RWPE2 (cell line): ENCODE results near the gene NHEJ1.

Experiments
- ATAC-seq: fragments of 200-7000 bp; cut with Tn5 transposase; 3 replicates; pipeline ENCODE4 v1.9.1; 2021; ENCODE audit warnings: low read depth
- DNase-seq: peaks from one replicate; pipeline ENCODE4 v3.0.0-alpha.2; 2020; ENCODE audit warnings: low spot score
- H3K27ac ChIP-seq: fragments of 450-650 bp; 2 replicates; pipeline ENCODE4 v1.5.1; 2017; ENCODE audit warnings: mild to moderate bottlenecking; ENCODE audit not compliant: poor library complexity, severe bottlenecking
- H3K27me3 ChIP-seq: fragments of 250-450 bp; sonication (Bioruptor Pico); 2 replicates; pipeline ENCODE4 v1.5.1; 2021; ENCODE audit warnings: mild to moderate bottlenecking, moderate library complexity; ENCODE audit not compliant: insufficient read depth, poor library complexity, severe bottlenecking
- H3K36me3 ChIP-seq: fragments of 250-450 bp; sonication (Bioruptor Pico); 2 replicates; pipeline ENCODE4 v1.5.1; 2020; ENCODE audit warnings: low read depth, mild to moderate bottlenecking, moderate library complexity
- H3K4me1 ChIP-seq: fragments of 250-450 bp; sonication (Bioruptor Pico); 2 replicates; pipeline ENCODE4 v1.5.1; 2021; ENCODE audit warnings: mild to moderate bottlenecking, moderate library complexity; ENCODE audit not compliant: insufficient read depth, poor library complexity, severe bottlenecking
- H3K4me3 ChIP-seq: fragments of 250-450 bp; sonication (Bioruptor Pico); 2 replicates; pipeline ENCODE4 v1.5.1; 2021; ENCODE audit warnings: mild to moderate bottlenecking, moderate library complexity; ENCODE audit not compliant: severe bottlenecking
- H3K9me3 ChIP-seq: fragments of 250-450 bp; sonication (Bioruptor Pico); 2 replicates; pipeline ENCODE4 v1.5.1; 2021; ENCODE audit warnings: mild to moderate bottlenecking, moderate library complexity; ENCODE audit not compliant: severe bottlenecking
- TF ChIP-seq, protein P1 (sequence below): fragments of 450-650 bp; IDR thresholded peaks from one replicate; pipeline ENCODE4 v1.5.1; 2017; ENCODE audit warnings: mild to moderate bottlenecking, moderate library complexity; ENCODE audit not compliant: poor library complexity, severe bottlenecking

Gene NHEJ1

DNA sequence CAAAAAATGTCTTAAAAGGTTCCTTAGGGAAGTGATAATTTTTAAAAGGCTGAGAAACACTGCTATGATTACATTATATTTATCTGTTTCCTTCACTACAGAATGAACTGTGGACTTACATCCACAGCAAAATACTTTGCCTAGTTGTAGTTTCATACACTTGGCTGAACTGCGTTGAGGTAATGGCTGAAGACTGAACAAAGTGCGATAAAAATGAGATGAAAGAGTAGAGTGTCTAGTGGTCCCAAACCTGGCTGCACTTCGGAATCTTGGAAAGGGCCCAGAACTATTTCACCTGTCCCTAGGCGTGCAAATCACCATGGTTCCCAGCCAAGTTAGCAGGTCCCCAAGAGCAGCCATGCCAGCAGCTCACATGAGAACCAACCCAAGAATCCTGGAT is 81.7 kb downstream of the NHEJ1 start:
- Histone ChIP-seq H3K27me3 (no peaks in the 10 kb centered on the region), H3K27ac (no peak overlapping the region), H3K4me3 (no peak overlapping the region), H3K9me3 (no peaks in the 10 kb centered on the region), H3K4me1 (no peaks in the 10 kb centered on the region), H3K36me3 (no peaks in the 10 kb centered on the region)
- ATAC-seq (no peak), DNase-seq (no peak)
- TF ChIP-seq, protein P1, sequence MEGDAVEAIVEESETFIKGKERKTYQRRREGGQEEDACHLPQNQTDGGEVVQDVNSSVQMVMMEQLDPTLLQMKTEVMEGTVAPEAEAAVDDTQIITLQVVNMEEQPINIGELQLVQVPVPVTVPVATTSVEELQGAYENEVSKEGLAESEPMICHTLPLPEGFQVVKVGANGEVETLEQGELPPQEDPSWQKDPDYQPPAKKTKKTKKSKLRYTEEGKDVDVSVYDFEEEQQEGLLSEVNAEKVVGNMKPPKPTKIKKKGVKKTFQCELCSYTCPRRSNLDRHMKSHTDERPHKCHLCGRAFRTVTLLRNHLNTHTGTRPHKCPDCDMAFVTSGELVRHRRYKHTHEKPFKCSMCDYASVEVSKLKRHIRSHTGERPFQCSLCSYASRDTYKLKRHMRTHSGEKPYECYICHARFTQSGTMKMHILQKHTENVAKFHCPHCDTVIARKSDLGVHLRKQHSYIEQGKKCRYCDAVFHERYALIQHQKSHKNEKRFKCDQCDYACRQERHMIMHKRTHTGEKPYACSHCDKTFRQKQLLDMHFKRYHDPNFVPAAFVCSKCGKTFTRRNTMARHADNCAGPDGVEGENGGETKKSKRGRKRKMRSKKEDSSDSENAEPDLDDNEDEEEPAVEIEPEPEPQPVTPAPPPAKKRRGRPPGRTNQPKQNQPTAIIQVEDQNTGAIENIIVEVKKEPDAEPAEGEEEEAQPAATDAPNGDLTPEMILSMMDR: no peak

DNA sequence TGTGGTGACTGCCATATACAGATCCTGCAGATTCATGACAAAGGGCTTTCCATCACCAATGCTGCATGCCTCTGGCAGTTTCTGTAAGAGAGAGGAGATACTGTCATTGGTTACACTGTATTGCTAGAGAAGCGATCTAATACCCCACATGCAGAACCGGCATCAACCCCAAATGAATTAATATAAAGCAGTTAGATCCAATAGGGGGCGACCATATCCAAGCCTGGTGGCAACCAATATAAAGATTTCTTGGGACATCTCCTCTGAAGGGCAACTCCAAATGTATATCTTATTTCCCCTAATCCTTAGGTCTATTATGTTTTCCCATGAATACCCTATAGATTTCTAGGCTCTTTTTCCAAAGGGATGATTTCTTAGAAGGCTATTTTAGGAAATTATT is 82.5 kb downstream of the NHEJ1 start:
- no peak overlapping the region for H3K4me3 ChIP-seq
- no peaks in the 10 kb centered on the region for H3K36me3 ChIP-seq
- no peaks in the 10 kb centered on the region for H3K27me3 ChIP-seq
- no peaks in the 10 kb centered on the region for H3K4me1 ChIP-seq
- no peaks in the 10 kb centered on the region for H3K9me3 ChIP-seq
- TF ChIP-seq, protein P1: no peak
- H3K27ac ChIP-seq: no peak overlapping the region
- no peak for ATAC-seq
- no peak for DNase-seq

DNA sequence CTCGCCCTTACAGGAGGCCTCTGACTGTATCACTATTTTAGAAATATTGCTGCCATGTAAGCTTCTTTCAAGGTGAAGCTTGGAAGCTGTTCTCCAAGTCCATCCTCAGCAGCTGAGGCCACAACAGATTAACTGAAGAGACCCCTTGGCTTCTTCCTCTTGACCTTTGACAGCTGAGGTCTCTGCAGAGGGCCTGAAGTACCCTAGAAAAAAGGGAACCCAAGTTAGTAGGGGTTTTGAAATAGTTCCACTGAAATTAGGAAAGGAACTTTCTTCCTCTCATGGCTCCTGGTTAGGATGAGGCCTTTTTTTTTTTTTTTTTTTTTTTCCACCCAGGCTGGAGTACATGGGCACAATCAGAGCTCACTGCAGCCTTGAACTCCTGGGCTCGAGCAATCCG is 84.4 kb downstream of the NHEJ1 start:
- Histone ChIP-seq H3K9me3 (no peaks in the 10 kb centered on the region), H3K27me3 (no peaks in the 10 kb centered on the region), H3K4me1 (peaks cover 5% of the 10 kb centered on the region), H3K4me3 (no peak overlapping the region), H3K36me3 (no peaks in the 10 kb centered on the region), H3K27ac (no peak overlapping the region)
- ATAC-seq (no peak), DNase-seq (no peak)
- TF ChIP-seq, protein P1: no peak

DNA sequence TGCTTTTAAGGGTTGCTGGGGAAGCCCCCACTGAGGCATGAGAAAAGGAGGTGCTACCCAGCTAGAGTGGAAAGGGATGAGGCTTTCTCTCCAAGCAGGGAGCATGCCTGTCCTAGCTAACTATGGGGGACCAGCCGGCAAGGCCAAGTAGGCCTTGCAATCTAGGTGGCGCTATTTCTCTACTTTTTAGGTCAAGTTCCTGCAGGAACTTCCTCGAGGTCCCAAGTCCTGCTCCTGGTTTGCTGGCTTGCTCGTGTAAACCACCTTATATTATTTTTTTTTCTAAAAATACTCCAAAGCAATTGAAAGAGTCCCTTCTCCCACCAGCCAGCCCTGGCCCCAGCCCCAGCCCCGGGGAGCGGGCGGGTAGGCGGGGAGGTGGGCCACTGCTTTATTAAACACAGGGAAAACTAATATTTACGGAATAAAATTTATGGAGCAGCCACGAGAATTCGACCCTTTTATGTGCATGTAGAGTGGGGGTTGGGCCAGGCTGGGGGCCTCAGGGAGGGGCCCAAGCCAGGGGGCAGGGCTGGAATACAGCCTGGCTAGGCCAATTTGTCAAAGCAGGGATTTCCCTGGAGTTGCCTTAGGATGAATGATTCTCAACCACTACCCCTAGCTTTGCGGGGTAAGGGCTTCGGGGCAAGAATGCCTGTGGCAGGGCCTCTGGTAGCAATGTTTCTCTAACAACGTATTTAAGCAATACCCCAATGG is 87.0 kb downstream of the NHEJ1 start:
- TF ChIP-seq, protein P1: peak; percentile 58
- DNase-seq (no peak), ATAC-seq (no peak)

DNA sequence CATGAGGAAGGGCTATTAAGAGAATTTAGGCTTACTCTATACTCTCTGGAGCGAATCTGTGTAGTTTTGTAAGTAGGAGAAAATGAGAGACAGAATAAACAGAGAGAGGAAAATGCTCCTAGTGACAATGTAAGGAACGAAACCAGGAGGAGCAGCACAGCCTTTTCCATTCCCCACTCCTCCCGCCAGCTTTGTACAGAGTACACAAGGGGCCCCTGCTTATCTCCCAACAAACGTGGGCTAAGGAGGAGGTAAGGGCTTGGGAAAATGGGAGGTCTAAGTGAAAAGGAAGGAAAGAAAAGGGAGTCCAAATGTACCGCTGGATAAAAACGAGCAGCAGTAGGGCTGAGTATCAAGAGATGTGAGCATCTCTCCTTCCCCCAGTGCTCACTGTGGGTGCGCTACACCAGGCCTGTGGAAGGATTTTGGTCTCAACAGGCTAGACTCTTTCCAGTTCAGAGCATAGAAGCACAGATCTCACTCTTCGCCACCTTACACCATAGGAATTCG is 87.8 kb downstream of the NHEJ1 start:
- TF ChIP-seq, protein P1: no peak
- H3K9me3 ChIP-seq: no peaks in the 10 kb centered on the region
- peaks cover 5% of the 10 kb centered on the region for H3K4me1 ChIP-seq
- H3K27ac ChIP-seq: no peak overlapping the region
- DNase-seq (no peak), ATAC-seq (no peak)
- H3K27me3 ChIP-seq: no peaks in the 10 kb centered on the region
- H3K4me3 ChIP-seq: no peak overlapping the region
- no peaks in the 10 kb centered on the region for H3K36me3 ChIP-seq

More for the DNA sequence above, 87.0 kb downstream of the NHEJ1 start:
- Histone ChIP-seq H3K4me3 (no peak overlapping the region), H3K4me1 (peaks cover 5% of the 10 kb centered on the region), H3K36me3 (no peaks in the 10 kb centered on the region), H3K9me3 (no peaks in the 10 kb centered on the region), H3K27me3 (no peaks in the 10 kb centered on the region), H3K27ac (no peak overlapping the region)
